NCI-H2196 treated with DMSO at 0.1 percent for 48 hours (cell line): ENCODE measurements around the gene TM4SF1.

Experiments
- DNase-seq: peaks from one replicate; lab custom pipeline; 2025; ENCODE audit not compliant: unreplicated experiment; lab: John Stamatoyannopoulos, UW

Gene TM4SF1

DNA sequence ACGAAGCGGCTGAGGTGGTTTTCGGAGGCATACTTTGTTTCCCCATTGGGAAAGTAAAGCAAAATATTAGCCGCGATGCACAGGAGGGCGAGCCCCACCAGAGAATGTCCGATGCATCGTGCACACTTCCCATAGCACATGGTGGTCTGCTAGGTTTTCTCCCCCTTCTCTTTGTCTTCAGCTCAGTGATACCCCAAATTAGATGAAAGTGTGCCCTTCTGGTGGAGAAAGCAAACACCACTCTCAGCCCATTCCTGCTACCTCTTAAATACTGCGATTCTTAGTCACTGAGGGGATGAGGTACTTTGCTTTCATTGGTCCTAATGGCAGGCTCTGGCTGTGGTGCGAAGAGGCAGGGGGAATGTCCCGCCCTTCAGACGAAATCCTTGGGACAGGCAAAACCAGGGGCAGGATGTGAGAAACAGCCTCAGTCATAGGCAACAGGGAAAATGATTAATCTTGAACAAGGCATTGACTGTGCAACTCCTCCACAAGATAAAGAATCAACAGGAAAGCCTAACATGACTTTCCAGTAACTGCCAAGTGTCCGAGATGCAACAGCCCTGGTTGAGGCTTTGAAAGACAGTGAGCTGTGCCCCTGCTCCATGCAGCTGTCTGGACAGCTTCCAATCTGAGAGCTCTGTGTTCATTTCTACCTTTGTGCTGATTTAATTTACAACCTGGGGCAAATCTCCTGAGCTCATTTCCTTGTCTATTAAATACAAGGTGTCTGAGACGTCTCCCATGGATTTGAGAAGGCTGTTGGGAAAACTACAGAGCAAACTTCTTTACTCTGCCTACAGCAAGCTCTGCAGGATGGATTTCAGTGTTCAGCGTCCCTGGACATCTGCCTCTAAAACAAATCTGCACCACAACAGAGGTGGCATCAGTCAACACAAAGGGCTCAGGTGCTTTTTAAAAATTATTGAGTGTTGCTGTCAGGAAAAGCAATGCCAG, at the start of gene TM4SF1:
TSS of gene TM4SF1 (minus strand) at position 242 of the 957 bp plus-strand sequence. CDS start at position 140, 102 bp downstream.
- DNase-seq: peak; percentile 87

GRCh38 chr3:149426325-149426724, 48.9 kb upstream of the TM4SF1 start:
- no peak for DNase-seq

DNA sequence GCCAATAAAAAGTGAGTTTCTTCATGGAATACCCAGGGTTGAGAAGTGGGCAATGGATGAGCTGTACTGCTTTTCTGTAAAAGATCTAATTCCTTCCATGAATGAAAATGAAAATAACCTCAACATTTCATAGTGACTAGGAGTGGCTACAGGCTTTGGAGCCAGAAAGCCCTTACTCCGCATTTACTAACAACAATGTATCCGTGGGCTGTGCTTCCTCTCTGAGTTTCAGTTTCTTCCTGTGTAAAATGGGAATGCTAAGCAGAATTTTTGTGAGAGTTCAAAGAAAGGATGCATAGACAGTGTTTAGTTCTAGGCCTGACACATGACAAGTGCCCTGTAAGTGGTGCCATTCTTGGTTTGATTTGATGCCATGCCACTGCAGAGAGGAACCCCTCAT, 47.5 kb upstream of the TM4SF1 start:
- no peak for DNase-seq

GRCh38 chr3:149421764-149422163, 44.3 kb upstream of the TM4SF1 start:
- DNase-seq: no peak

DNA sequence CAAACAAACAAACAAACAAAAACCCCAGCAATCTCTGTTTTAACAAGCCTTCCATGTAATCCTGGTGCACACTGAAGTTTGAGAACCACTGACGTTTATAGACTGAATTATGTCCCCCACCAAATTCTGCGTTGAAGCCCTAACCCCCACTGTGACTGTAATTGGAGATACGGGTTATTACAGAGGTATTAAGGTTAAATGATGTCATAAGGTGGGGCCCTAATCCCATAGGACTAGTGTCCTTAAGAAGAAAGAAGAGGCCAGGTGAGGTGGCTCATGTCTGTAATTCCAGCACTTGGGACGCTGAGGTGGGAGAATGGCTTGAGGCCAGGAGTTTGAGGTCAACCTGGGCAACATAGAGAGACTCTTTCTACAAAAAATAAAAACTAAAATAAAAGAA, 42.4 kb upstream of the TM4SF1 start:
- DNase-seq: no peak

DNA sequence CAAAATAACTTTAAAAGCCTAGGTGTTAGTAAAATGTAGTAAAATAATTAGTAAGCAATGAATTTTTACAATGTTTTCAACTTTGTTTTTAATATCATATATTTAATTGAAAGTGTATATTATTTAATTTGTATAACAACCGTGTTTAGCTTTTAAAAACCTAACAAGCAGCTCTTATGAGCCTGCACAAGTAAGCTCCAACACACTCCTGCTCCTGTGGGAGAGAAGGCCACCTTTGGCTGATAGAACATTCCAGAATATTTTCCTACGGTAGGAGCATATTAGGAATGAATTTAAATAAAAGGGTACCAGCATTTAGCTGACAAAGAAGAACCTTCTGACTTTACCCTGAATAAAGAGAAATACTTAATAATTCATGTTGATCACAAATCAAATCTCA, 40.3 kb upstream of the TM4SF1 start:
- DNase-seq: no peak

- DNase-seq: no peak
Measured at GRCh38 chr3:149417174-149417573, 39.7 kb upstream of the TM4SF1 start.

GRCh38 chr3:149415484-149415883, 38.0 kb upstream of the TM4SF1 start:
- no peak for DNase-seq

DNA sequence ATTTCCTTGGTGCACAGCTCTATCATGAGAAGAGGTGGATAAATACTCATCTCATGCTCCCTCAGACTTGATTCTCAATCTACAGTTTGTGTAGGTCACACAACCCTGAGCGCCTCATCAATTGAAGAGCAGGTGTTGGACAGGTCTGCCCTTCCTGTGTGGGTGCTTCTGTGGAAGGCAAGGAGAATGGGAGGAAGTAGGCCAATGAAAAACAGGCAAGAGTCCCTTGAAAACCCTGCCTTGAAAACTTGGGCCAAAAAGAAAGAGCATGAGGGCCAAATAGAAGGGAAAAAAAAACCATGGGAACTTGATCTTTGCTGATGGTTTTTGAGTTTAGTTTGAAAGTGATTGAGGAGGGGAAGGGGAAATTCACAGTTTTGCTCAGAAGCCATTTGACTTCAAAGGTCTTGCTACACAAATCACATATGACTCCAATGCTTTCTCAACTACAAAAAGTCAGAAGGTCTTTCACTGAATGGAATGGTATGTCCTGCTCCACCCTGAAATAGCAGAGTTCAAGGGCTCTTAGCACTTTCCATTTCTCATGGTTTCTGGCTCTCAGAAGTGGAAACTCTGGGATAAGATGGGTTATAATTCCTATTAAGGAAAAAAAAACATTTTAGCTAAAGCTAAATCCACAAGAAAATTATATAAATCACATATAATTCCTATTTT, 37.2 kb upstream of the TM4SF1 start:
- DNase-seq: no peak

GRCh38 chr3:149411583-149411982, 34.1 kb upstream of the TM4SF1 start:
- DNase-seq: no peak

DNA sequence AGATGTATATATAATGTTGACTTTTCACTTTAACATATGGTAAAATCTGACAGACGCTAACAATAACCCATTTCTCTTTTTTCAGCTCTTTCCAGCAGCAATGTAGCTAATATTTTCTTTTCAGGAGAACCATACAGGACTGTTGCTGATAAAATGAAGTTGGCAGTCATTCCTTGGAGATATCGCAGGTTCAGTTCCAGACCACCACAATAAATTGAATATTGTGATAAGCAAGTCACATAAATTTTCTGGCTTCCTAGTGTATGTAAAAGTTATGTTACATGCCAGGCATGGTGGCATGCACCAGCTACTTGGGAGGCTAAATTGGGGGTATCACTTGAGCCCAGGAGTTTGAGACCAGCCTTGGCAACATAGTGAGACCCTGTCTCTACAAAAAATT, 31.9 kb upstream of the TM4SF1 start:
- DNase-seq: no peak

DNA sequence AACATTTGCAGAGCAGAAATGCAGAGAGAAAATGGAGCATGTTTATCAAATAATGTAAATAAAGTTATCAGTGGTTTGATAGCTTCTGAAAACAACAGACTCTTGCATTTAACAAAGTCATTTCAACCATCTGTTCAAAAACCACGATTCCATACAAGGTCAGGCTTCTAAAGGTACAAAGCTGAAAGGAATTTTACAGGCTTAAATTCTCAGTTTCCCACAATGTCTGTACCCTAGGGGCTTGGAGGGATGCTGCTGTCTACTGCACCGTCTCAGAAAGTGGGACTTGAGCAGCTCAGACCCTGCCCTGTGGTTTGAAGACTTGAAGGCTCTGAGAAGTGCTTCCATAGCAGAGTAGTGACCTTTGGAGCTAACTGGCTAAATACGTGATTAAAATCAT, 30.4 kb upstream of the TM4SF1 start:
- no peak for DNase-seq

GRCh38 chr3:149406244-149406752, 28.8 kb upstream of the TM4SF1 start:
- no peak for DNase-seq

DNA sequence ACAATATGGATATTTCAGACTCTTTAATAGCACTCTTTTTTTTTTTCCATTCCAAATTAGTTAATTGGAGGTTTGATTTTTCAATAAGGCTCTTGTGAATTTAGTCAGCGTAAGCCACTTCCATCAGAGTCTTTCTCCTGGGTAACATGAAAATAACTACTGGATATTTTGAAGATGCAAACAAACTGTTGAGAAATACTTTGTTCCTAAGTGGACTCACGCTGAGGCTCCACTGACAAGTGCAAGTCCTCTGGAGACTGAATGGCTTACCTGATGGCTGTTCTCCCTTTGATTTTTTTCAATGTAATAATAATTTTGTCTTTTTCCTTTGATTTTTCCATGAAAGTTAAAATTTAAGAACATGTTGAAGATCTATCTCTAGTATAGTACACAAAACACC, 26.0 kb upstream of the TM4SF1 start:
- no peak for DNase-seq

GRCh38 chr3:149402481-149402880, 25.0 kb upstream of the TM4SF1 start:
- no peak for DNase-seq

- DNase-seq: no peak
Measured at GRCh38 chr3:149401926-149402310, 24.5 kb upstream of the TM4SF1 start.

- DNase-seq: peak; percentile 84
Measured at GRCh38 chr3:149401212-149401925, 23.9 kb upstream of the TM4SF1 start.

DNA sequence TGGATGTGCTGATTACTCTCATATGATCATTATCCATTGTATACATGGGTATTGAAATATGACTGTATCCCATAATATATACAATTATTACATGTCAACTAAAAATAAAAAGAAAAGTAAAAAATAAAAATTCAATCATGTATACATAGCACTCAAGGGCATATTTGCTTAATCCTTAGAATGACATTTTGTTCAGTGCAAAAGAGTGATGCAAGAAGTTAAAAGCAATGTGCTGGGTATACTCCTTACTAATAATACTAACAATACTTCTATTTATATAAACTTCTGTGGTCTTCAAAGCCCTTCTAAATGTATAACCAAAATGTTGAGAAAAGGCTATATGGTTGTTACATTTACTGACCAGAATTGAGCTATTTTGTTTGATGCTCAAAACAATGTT, 23.2 kb upstream of the TM4SF1 start:
- no peak for DNase-seq

DNA sequence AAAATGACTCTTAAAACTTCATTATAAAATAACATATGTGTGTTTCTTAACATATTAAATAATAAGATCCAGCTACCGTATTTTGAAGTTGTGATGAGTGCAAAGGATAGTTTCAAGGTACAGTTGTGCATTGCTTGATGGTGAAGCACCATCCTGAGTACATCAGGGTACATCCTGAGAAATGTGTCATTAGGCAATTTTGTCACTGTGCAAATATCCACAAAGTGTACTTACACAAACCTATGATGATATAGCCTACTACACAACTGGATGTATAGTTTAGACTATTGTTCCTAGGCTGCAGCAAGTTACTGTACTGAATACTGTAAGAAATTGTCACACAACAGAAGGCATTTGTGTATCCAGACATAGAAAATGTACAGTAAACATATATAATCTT, 20.8 kb upstream of the TM4SF1 start:
- DNase-seq: no peak

- DNase-seq: no peak
Measured at GRCh38 chr3:149397528-149397927, 20.1 kb upstream of the TM4SF1 start.

DNA sequence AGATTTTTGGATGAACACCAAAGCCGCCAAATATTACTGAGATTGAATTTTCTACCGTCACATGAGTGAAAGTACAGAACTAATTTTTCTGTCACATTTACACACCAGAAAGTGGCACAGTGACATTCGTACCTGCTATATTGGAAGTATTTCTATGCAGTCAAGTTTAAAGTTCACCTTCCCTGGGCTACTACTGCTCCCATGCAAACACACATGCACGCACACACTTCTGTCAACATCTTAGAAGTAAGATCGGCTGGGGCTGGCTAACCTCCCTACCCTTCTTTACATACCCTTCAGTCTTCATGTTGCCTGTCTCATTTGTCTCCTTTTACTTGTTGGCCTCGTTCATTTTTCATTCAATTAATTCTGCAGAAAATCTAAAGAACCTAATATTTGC, 19.0 kb upstream of the TM4SF1 start:
- no peak for DNase-seq
